ENCODE results near the gene USP7.

GRCh38 chr16:8964462-8964861 is 756 bp upstream of the USP7 start:
- TF ChIP-seq CTCF (IDR thresholded peaks at IDR 0.05) (no peak), ZFX (IDR thresholded peaks at IDR 0.05; ENCODE audit: borderline replicate concordance) (no peak)

Measured in 22Rv1 (cell line).